CD4-positive, alpha-beta memory T cell (primary cell): ENCODE measurements around the gene CSPG4. TPM values are rescaled to one million over a fixed set of nuclear protein-coding genes. Genes with fewer than 3 reads are reported as not detected.
"Not testable (repeated sequence)": the region's sequence is repeated elsewhere in the genome, so short reads cannot be mapped to it uniquely, and the experiment has no call there.

ENCODE experiments used
- CTCF ChIA-PET: fragments of 350-600 bp; sonication (Branson Sonifier 250); formaldehyde crosslinking; loops from one replicate; lab custom pipeline; 2021; ENCODE audit warnings: inconsistent platforms; ENCODE audit not compliant: partially characterized antibody; lab: Charles Lee
- POLR2A ChIA-PET: fragments of 350-600 bp; sonication (Branson Sonifier 250); formaldehyde crosslinking; loops from one replicate; lab custom pipeline; 2021; ENCODE audit not compliant: partially characterized antibody; lab: Charles Lee
- DNase-seq, 5 donors: peaks; one replicate each; pipeline versions ENCODE4 v3.0.0 to v3.0.0-alpha.2; 2020 to 2022; ENCODE audit warnings: mixed read lengths in 1 of 5
- H3K27ac ChIP-seq: one replicate; pipeline ENCODE4 v1.7.0; 2013; ENCODE audit warnings: low read depth, low read length
- H3K27me3 ChIP-seq: 2 replicates; pipeline ENCODE4 v1.7.0; 2013; ENCODE audit warnings: mild to moderate bottlenecking, low read length, moderate library complexity; ENCODE audit not compliant: insufficient read depth
- H3K36me3 ChIP-seq: 2 replicates; pipeline ENCODE4 v1.7.0; 2013; ENCODE audit warnings: mild to moderate bottlenecking, low read length, moderate library complexity; ENCODE audit not compliant: insufficient read depth
- H3K4me1 ChIP-seq: 2 replicates; pipeline ENCODE4 v1.7.0; 2013; ENCODE audit warnings: mild to moderate bottlenecking, low read length, moderate library complexity; ENCODE audit not compliant: insufficient read depth
- H3K4me3 ChIP-seq, 2 donors: one replicate each; pipeline ENCODE4 v1.7.0; 2013; ENCODE audit warnings: low read length in 2 of 2, mild to moderate bottlenecking in 1 of 2
- H3K9me3 ChIP-seq, 2 donors: one replicate each; pipeline ENCODE4 v1.7.0; 2013; ENCODE audit warnings: low read length in 2 of 2, control low read depth in 1 of 2; ENCODE audit not compliant: control insufficient read depth in 1 of 2
- H3K27ac Mint-ChIP-seq, 7 donors: one replicate each; pipeline ENCODE4 v1.8.0; 2020 to 2021; ENCODE audit warnings: mixed read lengths in 7 of 7, mild to moderate bottlenecking in 6 of 7, inconsistent platforms in 3 of 7, moderate library complexity in 3 of 7
- H3K27me3 Mint-ChIP-seq, 2 donors: one replicate each; pipeline ENCODE4 v1.8.0; 2020 to 2021; ENCODE audit warnings: mixed read lengths in 2 of 2
- H3K36me3 Mint-ChIP-seq, 2 donors: one replicate each; pipeline ENCODE4 v1.8.0; 2020 to 2021; ENCODE audit warnings: mixed read lengths in 2 of 2, inconsistent platforms in 1 of 2, mild to moderate bottlenecking in 1 of 2
- H3K4me1 Mint-ChIP-seq, 4 donors: one replicate each; pipeline ENCODE4 v1.8.0; 2020 to 2021; ENCODE audit warnings: mixed read lengths in 4 of 4, mild to moderate bottlenecking in 1 of 4
- H3K4me3 Mint-ChIP-seq, 8 donors: one replicate each; pipeline ENCODE4 v1.8.0; 2020 to 2021; ENCODE audit warnings: mixed read lengths in 8 of 8, mild to moderate bottlenecking in 7 of 8, moderate library complexity in 6 of 8, inconsistent platforms in 3 of 8
- H3K9me3 Mint-ChIP-seq, 8 donors: one replicate each; pipeline ENCODE4 v1.8.0; 2020 to 2021; ENCODE audit warnings: mixed read lengths in 8 of 8, mild to moderate bottlenecking in 5 of 8, inconsistent platforms in 3 of 8, moderate library complexity in 1 of 8
- intact Hi-C: fragments of 100-400 bp; cut with micrococcal nuclease; formaldehyde crosslinking; loops from one replicate; pipeline ENCODE4 v1.15.1; 2023
- polyA plus RNA-seq, 2 donors: library from polyadenylated mRNA; unstranded; fragments of 300-500 nt; fragmentation: Illumina TruSeq; gene quantifications; one replicate each; pipeline ENCODE4 v1.2.3, GENCODE V29; 2021
- total RNA-seq, 2 experiments: library from RNA; stranded (reverse); gene quantifications; one replicate each; pipeline ENCODE4 v1.2.3, GENCODE V29; 2021

The CSPG4 gene
- total and polyA plus RNA-seq, 4 experiments from 2014 or later = not detected

DNA sequence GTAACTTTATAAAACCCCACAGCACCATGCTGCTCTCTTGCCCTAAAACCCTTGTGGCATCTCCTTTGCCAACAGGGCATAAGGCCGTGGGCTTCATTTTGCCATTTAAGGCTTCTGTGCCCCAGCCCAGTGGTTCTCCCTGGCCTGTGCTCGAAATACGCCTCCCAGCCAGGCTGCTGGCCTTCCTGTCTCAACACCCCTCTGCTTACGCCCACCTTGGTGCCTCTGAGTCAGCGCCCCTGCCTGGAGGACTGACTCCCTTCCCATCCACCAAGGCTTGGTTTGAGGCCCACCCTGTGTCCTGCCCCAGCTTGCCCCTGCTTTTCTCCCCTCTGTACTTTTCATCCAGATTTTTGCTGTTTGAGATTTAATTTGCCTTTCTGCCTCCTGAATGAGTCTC is 1.8 kb downstream of the CSPG4 start:
- H3K27ac Mint-ChIP-seq, POLR2A ChIA-PET, H3K4me1 ChIP-seq, H3K27ac ChIP-seq, H3K9me3 ChIP-seq, CTCF ChIA-PET, H3K36me3 Mint-ChIP-seq, H3K27me3 ChIP-seq, H3K4me3 Mint-ChIP-seq, H3K4me3 ChIP-seq, H3K36me3 ChIP-seq, DNase-seq, intact Hi-C loops, H3K9me3 Mint-ChIP-seq, H3K4me1 Mint-ChIP-seq: not testable (repeated sequence)
- peaks cover 7 to 13% of the 10 kb centered on the region in 2 donors for H3K27me3 Mint-ChIP-seq

DNA sequence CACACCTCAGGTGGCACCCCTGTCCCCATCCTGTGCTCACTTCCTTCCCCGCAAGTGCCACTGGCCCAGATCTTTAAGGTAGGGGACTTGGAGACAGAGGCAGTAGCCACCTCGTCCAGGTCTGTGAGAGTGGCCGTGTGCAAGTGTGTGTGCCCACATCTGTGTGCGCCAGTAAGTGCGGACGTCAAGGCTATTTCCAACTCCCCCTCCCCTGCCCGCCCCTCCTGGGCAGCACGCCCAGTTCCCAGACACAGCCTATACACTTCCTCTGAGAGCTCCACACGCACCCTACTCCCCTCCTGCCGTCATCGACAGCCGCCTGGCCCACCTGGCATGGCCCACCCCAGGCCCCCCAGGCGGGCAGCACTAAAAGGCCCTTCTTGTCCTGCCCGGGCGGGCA is 3.2 kb downstream of the CSPG4 start:
- intact Hi-C loops, H3K36me3 Mint-ChIP-seq, H3K4me3 Mint-ChIP-seq, DNase-seq, H3K4me1 Mint-ChIP-seq, H3K27ac ChIP-seq, POLR2A ChIA-PET, H3K9me3 ChIP-seq, H3K27ac Mint-ChIP-seq, CTCF ChIA-PET, H3K4me1 ChIP-seq, H3K27me3 ChIP-seq, H3K36me3 ChIP-seq, H3K9me3 Mint-ChIP-seq, H3K4me3 ChIP-seq: not testable (repeated sequence)
- H3K27me3 Mint-ChIP-seq = peaks cover 7 to 11% of the 10 kb centered on the region in 2 donors

DNA sequence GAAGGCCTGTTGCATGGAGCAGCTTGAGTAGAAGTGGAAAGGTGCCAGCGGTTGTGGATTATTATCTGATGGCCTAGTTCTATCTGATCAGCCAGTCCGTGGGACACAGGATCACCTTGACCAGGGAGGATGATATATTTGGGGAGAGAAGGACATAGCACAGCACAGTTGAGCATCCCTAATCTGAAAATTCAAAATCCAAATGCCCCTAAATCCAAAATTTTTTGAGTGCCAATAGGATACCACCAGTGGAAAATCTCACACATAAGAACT is 6.0 kb downstream of the CSPG4 start:
- no peaks in the 10 kb centered on the region for H3K9me3 ChIP-seq
- no peak overlapping the region for H3K4me3 Mint-ChIP-seq
- H3K27me3 ChIP-seq = no peaks in the 10 kb centered on the region
- H3K27ac Mint-ChIP-seq = no peak overlapping the region
- H3K36me3 Mint-ChIP-seq = no peaks in the 10 kb centered on the region
- H3K27ac ChIP-seq = no peak overlapping the region
- H3K27me3 Mint-ChIP-seq = peaks cover 2% of the 10 kb centered on the region in 2 donors
- CTCF ChIA-PET = interaction anchor here (0.7 kb wide), 1 partner anchor 109 kb away, joined by 3 read pairs; no protein-coding TSS in a partner anchor
- no peaks in the 10 kb centered on the region for H3K9me3 Mint-ChIP-seq
- intact Hi-C loops = no loop called here
- POLR2A ChIA-PET = no interaction called here
- no peaks in the 10 kb centered on the region for H3K4me1 Mint-ChIP-seq
- no peaks in the 10 kb centered on the region for H3K4me1 ChIP-seq
- no peaks in the 10 kb centered on the region for H3K36me3 ChIP-seq
- DNase-seq = no peak
- H3K4me3 ChIP-seq = no peak overlapping the region

DNA sequence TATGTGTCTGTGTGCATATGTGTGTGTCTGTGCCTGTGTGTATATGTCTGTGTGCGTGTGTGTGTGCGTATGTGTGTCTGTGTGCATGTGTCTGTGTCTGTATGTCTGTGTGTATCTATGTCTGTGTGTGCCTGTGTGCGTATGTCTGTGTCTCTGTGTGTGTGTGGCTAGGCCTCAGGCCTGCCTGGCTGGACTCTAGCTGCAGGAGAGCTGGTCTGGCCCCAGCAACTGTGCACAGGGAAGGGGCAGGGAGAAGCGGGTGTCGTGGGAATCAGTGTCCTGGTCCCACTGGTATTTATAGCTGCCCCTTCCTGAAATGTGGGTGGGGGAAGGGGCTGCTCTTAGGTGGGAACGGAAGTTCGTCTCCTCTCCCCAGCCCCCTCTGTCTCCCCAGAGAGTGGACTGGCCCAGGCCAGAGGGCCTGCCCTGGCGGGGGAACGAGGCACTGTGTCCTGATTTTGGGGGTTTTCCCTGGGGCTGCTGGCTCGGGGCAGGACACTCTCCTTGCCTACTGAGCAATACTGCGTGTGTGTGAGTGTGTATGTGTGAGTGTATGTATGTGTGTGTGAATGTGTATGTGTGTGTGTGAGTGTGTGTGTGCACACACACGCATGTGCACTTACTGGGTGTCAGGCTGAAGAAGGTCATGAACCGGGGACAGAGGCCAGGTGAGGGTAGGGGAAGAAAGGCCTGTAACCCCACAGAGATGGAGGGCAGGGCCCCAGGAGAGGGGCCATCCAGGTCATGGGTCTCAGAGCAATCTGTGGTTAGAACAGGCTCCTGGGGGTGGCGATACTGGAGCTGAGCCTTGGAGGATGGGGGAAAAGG is 6.6 kb downstream of the CSPG4 start:
- no peak overlapping the region for H3K4me3 Mint-ChIP-seq
- H3K9me3 Mint-ChIP-seq = no peaks in the 10 kb centered on the region
- no peak for DNase-seq
- peak overlapping the region in 1 of 7 donors; percentile 11 for H3K27ac Mint-ChIP-seq
- CTCF ChIA-PET = no interaction called here
- H3K9me3 ChIP-seq = no peaks in the 10 kb centered on the region
- intact Hi-C loops = no loop called here
- H3K27ac ChIP-seq = no peak overlapping the region
- no peaks in the 10 kb centered on the region for H3K4me1 ChIP-seq
- no peak overlapping the region for H3K4me3 ChIP-seq
- POLR2A ChIA-PET = no interaction called here
- no peaks in the 10 kb centered on the region for H3K36me3 Mint-ChIP-seq
- H3K4me1 Mint-ChIP-seq = no peaks in the 10 kb centered on the region
- H3K27me3 ChIP-seq = no peaks in the 10 kb centered on the region
- no peaks in the 10 kb centered on the region for H3K27me3 Mint-ChIP-seq
- H3K36me3 ChIP-seq = no peaks in the 10 kb centered on the region

DNA sequence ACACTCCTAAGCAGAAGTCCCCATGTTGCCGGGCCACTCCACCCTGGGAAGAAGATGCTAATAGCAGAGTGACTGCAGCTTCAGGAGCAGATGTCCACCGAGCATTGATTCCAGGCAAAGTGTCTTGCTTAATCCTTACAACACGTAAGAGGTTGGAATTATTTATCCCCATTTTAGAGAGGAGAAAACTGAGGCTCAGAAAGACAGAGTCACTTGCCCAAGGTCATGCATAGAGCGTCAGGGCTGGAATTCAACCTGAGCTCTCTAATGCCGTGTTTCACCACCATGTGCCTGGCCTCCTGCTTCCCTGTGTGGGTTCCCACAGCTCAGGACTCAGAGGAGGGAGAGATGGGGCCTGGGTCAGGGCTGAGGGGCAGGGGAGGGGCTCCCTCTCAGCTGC is 7.3 kb downstream of the CSPG4 start:
- CTCF ChIA-PET, H3K27me3 ChIP-seq, H3K36me3 Mint-ChIP-seq: not testable (repeated sequence)

DNA sequence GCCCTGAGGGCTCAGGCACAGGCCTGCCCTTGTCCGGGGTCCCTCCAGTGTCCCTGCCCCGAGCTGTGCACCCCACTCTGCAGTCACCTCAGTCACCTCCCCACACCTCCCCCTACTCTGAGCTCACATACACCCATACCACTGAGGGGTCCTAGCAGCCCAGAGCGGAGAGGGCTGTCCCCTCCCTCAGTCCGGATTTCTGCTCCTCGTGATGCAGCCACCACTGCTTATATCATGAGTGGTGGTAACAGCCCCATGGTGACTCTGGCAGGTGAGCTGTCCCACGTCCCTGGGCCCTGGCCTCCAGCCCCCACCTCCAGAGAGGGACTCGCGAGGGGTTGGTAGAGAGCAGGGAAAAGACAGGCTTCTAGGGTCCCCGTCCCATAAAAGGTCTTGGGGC is 8.0 kb downstream of the CSPG4 start:
- H3K27me3 ChIP-seq = no peaks in the 10 kb centered on the region
- H3K4me1 ChIP-seq = no peaks in the 10 kb centered on the region
- no peaks in the 10 kb centered on the region for H3K9me3 Mint-ChIP-seq
- H3K4me1 Mint-ChIP-seq = no peaks in the 10 kb centered on the region
- intact Hi-C loops = no loop called here
- POLR2A ChIA-PET = no interaction called here
- no peak overlapping the region for H3K4me3 Mint-ChIP-seq
- no peak overlapping the region for H3K27ac ChIP-seq
- H3K36me3 ChIP-seq = no peaks in the 10 kb centered on the region
- no peak overlapping the region for H3K4me3 ChIP-seq
- no peaks in the 10 kb centered on the region for H3K9me3 ChIP-seq
- no peak for DNase-seq
- CTCF ChIA-PET = no interaction called here
- no peak overlapping the region for H3K27ac Mint-ChIP-seq
- no peaks in the 10 kb centered on the region for H3K27me3 Mint-ChIP-seq
- H3K36me3 Mint-ChIP-seq = no peaks in the 10 kb centered on the region

More for the DNA sequence above, 7.3 kb downstream of the CSPG4 start:
- H3K27ac ChIP-seq, H3K4me3 ChIP-seq, intact Hi-C loops, H3K4me1 ChIP-seq, DNase-seq, H3K27me3 Mint-ChIP-seq, H3K9me3 Mint-ChIP-seq, H3K4me1 Mint-ChIP-seq, POLR2A ChIA-PET, H3K36me3 ChIP-seq, H3K4me3 Mint-ChIP-seq, H3K9me3 ChIP-seq: not testable (repeated sequence)
- peak overlapping the region in 1 of 7 donors; percentile 44 for H3K27ac Mint-ChIP-seq

DNA sequence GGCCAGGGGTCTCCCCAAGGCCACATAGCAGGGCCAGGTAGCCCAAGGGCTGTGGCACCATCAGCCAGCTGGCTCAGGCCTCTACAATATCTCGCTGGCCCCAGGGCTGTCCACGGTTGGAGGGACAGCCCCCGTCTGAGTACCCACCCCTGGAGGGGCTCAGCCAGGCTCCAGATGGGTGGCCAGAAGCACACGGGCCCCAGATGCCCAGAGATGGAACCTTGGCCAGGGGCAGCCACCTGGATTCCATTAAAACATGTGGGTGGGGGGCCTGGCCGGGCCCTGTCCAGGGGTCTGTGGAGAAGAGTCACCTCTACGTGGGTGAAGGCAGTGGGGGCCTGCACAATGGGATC is 8.4 kb downstream of the CSPG4 start:
- POLR2A ChIA-PET = no interaction called here
- H3K4me1 ChIP-seq = no peaks in the 10 kb centered on the region
- no peak overlapping the region for H3K27ac Mint-ChIP-seq
- no peaks in the 10 kb centered on the region for H3K36me3 Mint-ChIP-seq
- H3K4me3 Mint-ChIP-seq = no peak overlapping the region
- H3K9me3 Mint-ChIP-seq = no peaks in the 10 kb centered on the region
- CTCF ChIA-PET = no interaction called here
- no peak overlapping the region for H3K27ac ChIP-seq
- H3K27me3 Mint-ChIP-seq = no peaks in the 10 kb centered on the region
- DNase-seq = no peak
- H3K27me3 ChIP-seq = no peaks in the 10 kb centered on the region
- no peak overlapping the region for H3K4me3 ChIP-seq
- H3K36me3 ChIP-seq = no peaks in the 10 kb centered on the region
- no peaks in the 10 kb centered on the region for H3K9me3 ChIP-seq
- H3K4me1 Mint-ChIP-seq = no peaks in the 10 kb centered on the region
- intact Hi-C loops = no loop called here
